HG02798 (cell line): Measurements from ENCODE around the gene CCN2.
"Not testable (repeated sequence)": the region's sequence is repeated elsewhere in the genome, so short reads cannot be mapped to it uniquely, and the experiment has no call there.

Experiments
- ATAC-seq: cut with Tn5 transposase; IDR thresholded peaks from one replicate; pipeline ENCODE4 v1.9.1; 2021; ENCODE audit warnings: mild to moderate bottlenecking; ENCODE audit not compliant: unreplicated experiment, poor library complexity

The CCN2 gene

GRCh38 chr6:131914967-131915751 is 36.0 kb downstream of the CCN2 start:
- ATAC-seq, result peak; percentile 85

GRCh38 chr6:131914234-131914633 is 36.9 kb downstream of the CCN2 start:
- no peak for ATAC-seq

- ATAC-seq, result no peak
Measured at GRCh38 chr6:131911951-131912350, 39.2 kb downstream of the CCN2 start.

GRCh38 chr6:131910956-131911355 is 40.2 kb downstream of the CCN2 start:
- ATAC-seq, result no peak

- no peak for ATAC-seq
Measured at GRCh38 chr6:131910219-131910589, 41.0 kb downstream of the CCN2 start.

- ATAC-seq, result peak; percentile 98
Measured at GRCh38 chr6:131909408-131910218, 41.6 kb downstream of the CCN2 start.

- ATAC-seq, result not testable (repeated sequence)
Measured at GRCh38 chr6:131908787-131909186, 42.4 kb downstream of the CCN2 start.

GRCh38 chr6:131903734-131904133 is 47.4 kb downstream of the CCN2 start:
- not testable (repeated sequence) for ATAC-seq

- not testable (repeated sequence) for ATAC-seq
Measured at GRCh38 chr6:131901326-131901873, 49.8 kb downstream of the CCN2 start.

- ATAC-seq, result no peak
Measured at GRCh38 chr6:131900231-131900630, 50.9 kb downstream of the CCN2 start.

GRCh38 chr6:131898718-131899117 is 52.5 kb downstream of the CCN2 start:
- no peak for ATAC-seq
